NT2/D1 (cell line): ENCODE results near the gene TRPM2.

Source experiments
- SUZ12 ChIP-seq: IDR thresholded peaks from 2 replicates; pipeline ENCODE4 v1.6.1; 2011; ENCODE audit not compliant: insufficient read length, insufficient read depth; ENCODE audit errors: extremely low read depth
- YY1 ChIP-seq: IDR thresholded peaks from 2 replicates; pipeline ENCODE4 v1.6.1; 2011; ENCODE audit not compliant: insufficient read length, insufficient read depth
- ZNF274 ChIP-seq: IDR thresholded peaks from 2 replicates; pipeline ENCODE4 v1.6.1; 2011; ENCODE audit warnings: mild to moderate bottlenecking, low read depth, low read length

- TF ChIP-seq YY1 (no peak), ZNF274 (no peak), SUZ12 (no peak)
Observed at GRCh38 chr21:44354775-44355771, 1.7 kb downstream of the TRPM2 start.
